Measurements from ENCODE around the gene PARD3B.

DNA sequence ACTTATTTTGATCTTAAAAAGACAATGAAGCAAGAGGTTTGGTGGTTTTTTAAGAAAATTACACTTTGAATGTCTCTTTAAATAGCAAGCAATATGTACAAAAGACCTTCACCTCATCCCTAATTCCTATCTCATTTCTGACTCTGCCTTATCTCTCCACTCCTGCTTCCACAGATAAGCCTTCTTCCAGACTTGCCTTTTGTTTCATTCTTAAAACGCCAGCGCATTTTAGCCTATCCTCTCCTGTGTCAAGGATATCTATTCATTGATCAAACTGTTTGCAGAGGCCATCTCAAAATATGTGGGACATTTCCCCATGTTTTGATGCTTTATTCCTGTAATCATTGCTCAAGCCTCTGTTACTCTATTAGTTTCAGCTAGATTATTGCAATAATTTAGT lies 562.5 kb downstream of the PARD3B start:
- TF ChIP-seq SIN3A (IDR thresholded peaks at IDR 0.05; ENCODE audit: borderline replicate concordance, insufficient read depth, low read depth, low read length): no peak
- no peak for TF ChIP-seq POLR2AphosphoS5 (IDR thresholded peaks at IDR 0.05; ENCODE audit: low read depth, low read length)

Measured in Panc1 (cell line).